Left lung (tissue), 10 donors: ENCODE data around the gene CD14. TPM values are rescaled to one million over a fixed set of nuclear protein-coding genes. Genes with fewer than 3 reads are reported as not detected.
"Not testable (repeated sequence)": the region's sequence is repeated elsewhere in the genome, so short reads cannot be mapped to it uniquely, and the experiment has no call there.

Experiments
- ATAC-seq: fragments of 200-7000 bp; cut with Tn5 transposase; one replicate; pipeline ENCODE4 v1.9.1; 2020; ENCODE audit warnings: moderate library complexity
- DNase-seq, 4 donors: peaks; one replicate each; pipeline ENCODE4 v3.0.0-alpha.2; 2013 to 2020
- H3K27ac ChIP-seq, 2 donors: fragments of 200-600 bp; sonication (generic) in 1 of 2; one replicate each; pipeline versions ENCODE4 v1.5.0 to v1.8.0; 2020 to 2021
- H3K27me3 ChIP-seq, 2 donors: fragments of 200-600 bp; sonication (generic) in 1 of 2; one replicate each; pipeline versions ENCODE4 v1.5.0 to v1.8.0; 2020 to 2021
- H3K36me3 ChIP-seq, 2 donors: fragments of 200-600 bp; sonication (generic) in 1 of 2; one replicate each; pipeline versions ENCODE4 v1.5.0 to v1.8.0; 2020 to 2021
- H3K4me1 ChIP-seq, 2 donors: fragments of 200-600 bp; one replicate each; pipeline ENCODE4 v1.8.0; 2021
- H3K4me3 ChIP-seq, 2 donors: fragments of 200-600 bp; sonication (generic) in 1 of 2; one replicate each; pipeline versions ENCODE4 v1.5.0 to v1.8.0; 2020 to 2021; ENCODE audit warnings: mild to moderate bottlenecking in 1 of 2
- H3K9me3 ChIP-seq, 2 donors: fragments of 200-600 bp; sonication (generic) in 1 of 2; one replicate each; pipeline versions ENCODE4 v1.5.0 to v1.8.0; 2020 to 2021
- intact Hi-C, 2 donors: fragments of 100-400 bp; cut with DNase I; formaldehyde crosslinking; loops; one replicate each; pipeline versions ENCODE4 v1.11.2 to v1.14.2; 2022
- polyA plus RNA-seq, 6 donors: library from polyadenylated mRNA; unstranded; fragments of 120-200 nt; gene quantifications; one replicate each; pipeline ENCODE4 v1.2.1, GENCODE V29; 2013; ENCODE audit not compliant: insufficient read length in 6 of 6
- total RNA-seq, 2 donors: library from RNA; stranded (reverse); fragmentation: NEBNext Ultra II Directional; extraction: Animal tissue kit (Norgen Biotek cat#: 25700); gene quantifications; one replicate each; pipeline ENCODE4 v1.2.1, GENCODE V29; 2021
- TF ChIP-seq, protein P1 (sequence below), 2 donors: fragments of 200-600 bp; sonication (generic) in 1 of 2; IDR thresholded peaks; one replicate each; pipeline versions ENCODE4 v1.5.0 to v1.8.0; 2021; ENCODE audit warnings: antibody characterized with exemption in 2 of 2
- donor health status: DM: no; HTN: yes; CAD: no.
- donor health status: DM: no; HTN: no; CAD: no.

Gene CD14
- total and polyA plus RNA-seq, 8 donors, result 11.1 to 252 (median 19.9) TPM

DNA sequence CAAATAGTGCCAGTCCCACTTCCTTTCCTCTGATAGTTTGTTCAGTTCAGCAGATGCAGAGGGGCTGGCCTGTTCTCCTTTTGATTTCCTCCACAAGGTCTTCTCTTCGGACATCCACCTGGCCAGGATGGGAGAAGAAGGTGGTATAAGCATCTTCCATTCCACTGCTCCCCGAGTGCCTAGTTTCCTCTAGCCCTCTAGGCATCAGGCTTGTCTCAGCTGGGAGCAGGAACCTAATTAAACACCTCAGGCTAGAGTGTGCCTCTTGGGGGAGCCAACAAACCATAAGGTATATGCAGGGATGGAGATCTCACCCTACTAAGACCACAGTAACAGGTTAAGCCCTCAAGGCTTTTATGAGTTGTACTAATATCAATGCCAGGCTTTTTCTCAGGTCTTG lies 41.2 kb upstream of the CD14 start:
- no peaks in the 10 kb centered on the region for H3K27me3 ChIP-seq
- TF ChIP-seq, protein P1, sequence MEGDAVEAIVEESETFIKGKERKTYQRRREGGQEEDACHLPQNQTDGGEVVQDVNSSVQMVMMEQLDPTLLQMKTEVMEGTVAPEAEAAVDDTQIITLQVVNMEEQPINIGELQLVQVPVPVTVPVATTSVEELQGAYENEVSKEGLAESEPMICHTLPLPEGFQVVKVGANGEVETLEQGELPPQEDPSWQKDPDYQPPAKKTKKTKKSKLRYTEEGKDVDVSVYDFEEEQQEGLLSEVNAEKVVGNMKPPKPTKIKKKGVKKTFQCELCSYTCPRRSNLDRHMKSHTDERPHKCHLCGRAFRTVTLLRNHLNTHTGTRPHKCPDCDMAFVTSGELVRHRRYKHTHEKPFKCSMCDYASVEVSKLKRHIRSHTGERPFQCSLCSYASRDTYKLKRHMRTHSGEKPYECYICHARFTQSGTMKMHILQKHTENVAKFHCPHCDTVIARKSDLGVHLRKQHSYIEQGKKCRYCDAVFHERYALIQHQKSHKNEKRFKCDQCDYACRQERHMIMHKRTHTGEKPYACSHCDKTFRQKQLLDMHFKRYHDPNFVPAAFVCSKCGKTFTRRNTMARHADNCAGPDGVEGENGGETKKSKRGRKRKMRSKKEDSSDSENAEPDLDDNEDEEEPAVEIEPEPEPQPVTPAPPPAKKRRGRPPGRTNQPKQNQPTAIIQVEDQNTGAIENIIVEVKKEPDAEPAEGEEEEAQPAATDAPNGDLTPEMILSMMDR (IDR thresholded peaks at IDR 0.05), result no peak
- H3K27ac ChIP-seq, result no peak overlapping the region
- H3K9me3 ChIP-seq, result no peaks in the 10 kb centered on the region
- no peaks in the 10 kb centered on the region for H3K4me1 ChIP-seq
- ATAC-seq (no peak), DNase-seq (no peak)
- no peak overlapping the region for H3K4me3 ChIP-seq
- intact Hi-C loops, result no loop called here
- peaks cover 0 to 98% of the 10 kb centered on the region in 2 donors for H3K36me3 ChIP-seq

DNA sequence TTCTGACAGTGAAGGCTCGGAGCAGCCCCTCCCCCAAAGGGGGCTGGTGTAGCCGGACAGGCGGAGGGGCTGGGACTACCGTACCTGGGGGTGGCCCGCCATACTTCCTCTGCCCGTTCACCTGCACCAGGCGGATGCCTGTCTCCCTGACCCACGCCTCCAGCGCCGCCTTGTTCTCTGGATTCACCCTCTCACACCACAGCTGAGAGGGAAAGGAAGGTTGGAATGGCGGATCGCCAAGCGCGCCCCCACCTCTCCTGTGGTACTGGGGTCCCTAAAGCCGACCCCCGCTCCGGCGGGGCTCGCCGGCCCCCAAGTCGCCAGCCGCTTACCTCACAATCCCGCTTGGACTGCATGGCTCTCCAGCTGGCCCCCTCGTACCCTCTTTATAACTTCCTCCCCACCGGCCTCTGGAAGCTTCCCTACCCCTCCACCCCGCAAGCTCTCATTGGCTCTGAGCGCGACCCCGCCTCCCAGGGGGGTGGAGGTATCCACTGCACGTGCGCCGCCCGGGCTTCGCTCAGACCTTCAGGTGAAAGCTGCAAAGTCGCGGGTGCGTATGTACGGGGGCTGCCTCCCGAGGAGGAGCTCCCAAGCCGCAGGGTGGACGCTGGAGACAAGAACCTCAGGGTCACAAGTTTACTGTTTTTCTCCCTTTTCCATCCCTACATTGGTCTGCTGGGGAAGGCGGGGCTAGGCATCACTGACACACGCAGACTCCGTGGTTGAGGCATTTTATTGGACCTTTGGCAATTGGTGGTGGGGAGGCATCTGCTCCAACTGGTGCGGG lies 40.4 kb upstream of the CD14 start, which contains the start of gene DND1:
Gene DND1, minus strand, starts transcription at position 390 of the 790 bp plus-strand sequence. Its CDS starts 34 bp downstream, at position 356.
- ATAC-seq (no peak), DNase-seq (no peak)
- no peaks in the 10 kb centered on the region for H3K4me1 ChIP-seq
- no peak within 1 kb of the TSS for H3K27ac ChIP-seq
- H3K4me3 ChIP-seq, result no peak within 1 kb of the TSS
- intact Hi-C loops, result no loop called here
- H3K9me3 ChIP-seq, result no peaks in the 10 kb centered on the region
- H3K36me3 ChIP-seq, result peaks cover 0 to 98% of the 10 kb centered on the region in 2 donors
- no peaks in the 10 kb centered on the region for H3K27me3 ChIP-seq
- TF ChIP-seq, protein P1 (IDR thresholded peaks at IDR 0.05), result no peak

DNA sequence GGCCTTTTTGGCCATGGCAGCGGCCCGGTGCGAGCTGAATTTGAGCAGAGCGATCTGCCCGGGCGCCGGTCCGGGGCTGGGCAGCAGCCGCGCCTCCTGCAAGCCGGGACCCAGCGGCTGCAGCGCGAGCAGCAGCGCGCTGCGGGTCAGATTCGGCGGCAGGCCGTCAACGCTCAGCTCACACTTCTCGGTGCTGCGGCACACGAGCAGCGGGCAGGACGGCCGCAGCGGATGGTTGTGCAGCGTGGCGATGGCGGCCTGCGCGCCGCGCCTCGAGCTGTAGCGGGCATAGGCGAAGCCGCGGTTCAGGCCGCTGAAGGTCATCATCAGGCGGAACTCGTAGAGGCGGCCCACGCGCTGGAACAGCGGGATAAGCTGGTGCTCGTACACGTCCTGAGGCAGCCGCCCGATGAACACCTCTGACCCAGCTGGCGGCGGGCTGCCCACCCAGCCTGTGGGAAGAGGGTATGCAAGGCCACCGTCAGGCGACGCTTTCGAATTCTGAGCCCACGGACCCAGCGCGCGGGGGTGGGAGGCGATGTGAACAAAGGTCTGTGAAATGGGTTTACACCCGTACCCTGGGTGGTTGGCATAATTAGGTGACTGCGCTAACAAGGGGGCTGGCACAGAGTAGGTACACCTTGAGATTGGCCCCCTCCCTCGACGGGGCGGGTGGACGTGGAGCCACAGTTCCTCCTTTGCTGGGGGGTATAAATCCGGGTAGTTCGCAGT lies 39.6 kb upstream of the CD14 start:
- no peaks in the 10 kb centered on the region for H3K4me1 ChIP-seq
- DNase-seq (no peak), ATAC-seq (peak; percentile 33)
- no peaks in the 10 kb centered on the region for H3K27me3 ChIP-seq
- TF ChIP-seq, protein P1 (IDR thresholded peaks at IDR 0.05), result no peak
- no peaks in the 10 kb centered on the region for H3K9me3 ChIP-seq
- intact Hi-C loops, result no loop called here
- H3K27ac ChIP-seq, result no peak overlapping the region
- no peak overlapping the region for H3K4me3 ChIP-seq
- H3K36me3 ChIP-seq, result peaks cover 0 to 99% of the 10 kb centered on the region in 2 donors

DNA sequence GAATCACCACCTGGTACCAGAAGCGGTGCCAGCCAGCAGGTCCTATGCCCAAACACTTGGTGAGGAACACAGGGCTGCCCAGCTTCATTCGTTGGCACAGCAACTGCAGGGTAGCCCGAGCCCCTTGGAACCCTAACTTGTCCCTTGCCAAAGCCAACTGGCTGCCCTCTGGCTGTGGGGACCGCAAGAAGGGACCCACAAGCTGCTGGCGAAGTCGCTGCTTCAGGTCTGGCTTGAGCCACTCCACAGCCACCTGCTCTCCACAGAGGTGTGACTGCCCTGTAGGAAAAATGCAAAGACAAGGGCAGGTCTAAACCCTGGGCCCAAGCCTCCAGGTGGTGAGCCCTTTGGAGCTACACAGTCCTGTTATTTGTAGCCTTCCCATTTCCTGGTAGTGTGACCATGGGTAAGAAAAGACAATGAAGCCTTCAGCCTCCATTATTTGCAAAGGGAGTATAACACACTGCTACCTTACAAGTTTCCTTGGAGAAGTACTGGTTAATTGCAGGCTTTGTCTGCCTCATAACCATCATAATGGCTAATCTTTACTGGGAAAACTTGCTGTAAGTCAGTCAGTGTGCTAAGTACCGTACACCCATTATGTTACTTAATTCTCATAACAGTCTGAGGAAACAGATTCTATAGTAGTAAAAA lies 38.6 kb upstream of the CD14 start:
- no peaks in the 10 kb centered on the region for H3K27me3 ChIP-seq
- H3K36me3 ChIP-seq, result peaks cover 0 to 89% of the 10 kb centered on the region in 2 donors
- H3K27ac ChIP-seq, result no peak overlapping the region
- no peak overlapping the region for H3K4me3 ChIP-seq
- peaks cover under 1 to 9% of the 10 kb centered on the region in 2 donors for H3K4me1 ChIP-seq
- intact Hi-C loops, result no loop called here
- TF ChIP-seq, protein P1 (IDR thresholded peaks at IDR 0.05), result no peak
- no peaks in the 10 kb centered on the region for H3K9me3 ChIP-seq
- DNase-seq, result no peak
- no peak for ATAC-seq

DNA sequence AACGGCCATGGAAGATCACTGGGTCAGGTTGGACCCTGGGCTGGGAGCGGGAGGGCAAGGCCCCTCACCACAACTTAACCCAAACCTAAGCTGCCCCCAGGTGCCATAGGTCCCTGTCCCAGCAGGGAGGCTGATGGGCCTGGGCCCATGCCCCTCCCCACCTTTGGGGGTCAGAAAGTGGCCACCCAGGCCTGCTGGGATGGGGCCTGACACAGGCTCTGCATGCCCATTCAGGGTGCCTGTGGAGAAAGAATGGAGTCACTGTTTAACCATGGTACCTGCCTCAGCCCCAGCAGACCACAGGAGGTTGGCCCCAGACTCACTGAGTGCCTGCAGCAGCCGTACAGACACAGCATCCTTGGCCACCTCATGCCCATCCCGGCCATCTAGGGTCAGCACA lies 38.1 kb upstream of the CD14 start:
- H3K36me3 ChIP-seq, result peaks cover 0 to 83% of the 10 kb centered on the region in 2 donors
- ATAC-seq, result not testable (repeated sequence)

More for the DNA sequence above, 38.1 kb upstream of the CD14 start:
- intact Hi-C loops, H3K27ac ChIP-seq, DNase-seq, H3K9me3 ChIP-seq, H3K4me3 ChIP-seq, H3K27me3 ChIP-seq: not testable (repeated sequence)
- peaks cover 6 to 15% of the 10 kb centered on the region in 2 donors for H3K4me1 ChIP-seq
